Hepatocyte (in vitro differentiated cells): ENCODE data around the gene FLII. TPM values are rescaled to one million over a fixed set of nuclear protein-coding genes. Genes with fewer than 3 reads are reported as not detected.

ENCODE experiments used
- DNase-seq: peaks from one replicate; pipeline ENCODE4 v3.0.0-alpha.2; 2016; ENCODE audit warnings: low spot score
- H2AFZ ChIP-seq: fragments of 200-600 bp; sonication (generic); 2 replicates; pipeline ENCODE4 v1.6.0; 2016; ENCODE audit warnings: antibody characterized with exemption, mild to moderate bottlenecking
- H3K27ac ChIP-seq: fragments of 200-600 bp; sonication (generic); 2 replicates; pipeline ENCODE4 v1.5.1; 2016; ENCODE audit warnings: mild to moderate bottlenecking
- H3K27me3 ChIP-seq: fragments of 200-600 bp; sonication (generic); 2 replicates; pipeline ENCODE4 v1.6.1; 2016
- H3K36me3 ChIP-seq: fragments of 200-600 bp; sonication (generic); replicated peaks from 2 replicates; pipeline ENCODE4 v1.5.1; 2016; ENCODE audit warnings: low read depth; ENCODE audit not compliant: insufficient read depth
- H3K4me1 ChIP-seq: fragments of 200-600 bp; sonication (generic); 2 replicates; pipeline ENCODE4 v1.5.1; 2016; ENCODE audit warnings: mild to moderate bottlenecking, moderate library complexity; ENCODE audit not compliant: insufficient read depth
- H3K4me2 ChIP-seq: fragments of 200-600 bp; sonication (generic); 2 replicates; pipeline ENCODE4 v1.6.0; 2016
- H3K4me3 ChIP-seq: fragments of 200-600 bp; sonication (generic); 2 replicates; pipeline ENCODE4 v1.5.1; 2016; ENCODE audit warnings: mild to moderate bottlenecking
- H3K79me2 ChIP-seq: fragments of 200-600 bp; sonication (generic); 2 replicates; pipeline ENCODE4 v1.6.0; 2017; ENCODE audit warnings: mild to moderate bottlenecking
- H3K9me2 ChIP-seq: fragments of 200-600 bp; sonication (generic); replicated peaks from 2 replicates; pipeline ENCODE4 v1.6.0; 2017; ENCODE audit warnings: mild to moderate bottlenecking; ENCODE audit not compliant: insufficient read depth
- H3K9me3 ChIP-seq: fragments of 200-600 bp; sonication (generic); 2 replicates; pipeline ENCODE4 v1.5.1; 2016; ENCODE audit warnings: low read depth, mild to moderate bottlenecking
- H4K20me1 ChIP-seq: fragments of 200-600 bp; sonication (generic); 2 replicates; pipeline ENCODE4 v1.6.0; 2016; ENCODE audit warnings: mild to moderate bottlenecking; ENCODE audit not compliant: insufficient read depth, poor library complexity, severe bottlenecking
- CTCF ChIP-seq: fragments of 200-600 bp; sonication (generic); IDR thresholded peaks from 2 replicates; pipeline ENCODE4 v1.5.1; 2016; ENCODE audit warnings: antibody characterized with exemption, mild to moderate bottlenecking; ENCODE audit not compliant: poor library complexity
- EZH2 ChIP-seq: fragments of 200-600 bp; sonication (generic); IDR thresholded peaks from 2 replicates; pipeline ENCODE4 v1.6.1; 2016; ENCODE audit warnings: antibody characterized with exemption, mild to moderate bottlenecking, borderline replicate concordance
- EZH2phosphoT487 ChIP-seq: fragments of 200-600 bp; sonication (generic); IDR thresholded peaks from one replicate; pipeline ENCODE4 v1.6.1; 2018; ENCODE audit warnings: antibody characterized with exemption, mild to moderate bottlenecking, low read depth, moderate library complexity; ENCODE audit not compliant: unreplicated experiment, severe bottlenecking
- WGBS: methylation state at CpG from one replicate; pipeline ENCODE4 v1.1.6; 2016; ENCODE audit warnings: low lambda C conversion rate; ENCODE audit errors: missing lambda C conversion rate; 5-methylcytosine and 5-hydroxymethylcytosine counted together
- polyA plus RNA-seq: library from polyadenylated mRNA; unstranded; fragments of >200 nt; fragmentation: Nextera tagmentation; extraction: Ambion mirVana; gene quantifications from 2 replicates; pipeline ENCODE4 v1.2.1, GENCODE V29; 2016
- total RNA-seq: library from RNA; depleted of rRNA; stranded (reverse); fragments of >200 nt; gene quantifications from 2 replicates; pipeline ENCODE4 v1.2.3, GENCODE V29; 2014

Gene FLII
- total and polyA plus RNA-seq, 2 experiments from 2014 or later = 142 to 188 TPM

GRCh38 chr17:18291718-18292540 lies 33.4 kb upstream of the FLII start:
- Histone ChIP-seq H3K9me2 (no peaks in the 10 kb centered on the region), H3K27me3 (no peaks in the 10 kb centered on the region), H3K9me3 (no peaks in the 10 kb centered on the region), H3K79me2 (no peaks in the 10 kb centered on the region), H3K4me2 (no peak overlapping the region), H3K27ac (no peak overlapping the region), H3K4me1 (no peaks in the 10 kb centered on the region), H3K36me3 (no peaks in the 10 kb centered on the region), H4K20me1 (no peaks in the 10 kb centered on the region), H3K4me3 (no peak overlapping the region), H2AFZ (no peak overlapping the region)
- no peak for DNase-seq
- TF ChIP-seq EZH2 (no peak), EZH2phosphoT487 (no peak), CTCF (no peak)
- 86% methylated on average over 15 of the region's 15 CpGs for WGBS

DNA sequence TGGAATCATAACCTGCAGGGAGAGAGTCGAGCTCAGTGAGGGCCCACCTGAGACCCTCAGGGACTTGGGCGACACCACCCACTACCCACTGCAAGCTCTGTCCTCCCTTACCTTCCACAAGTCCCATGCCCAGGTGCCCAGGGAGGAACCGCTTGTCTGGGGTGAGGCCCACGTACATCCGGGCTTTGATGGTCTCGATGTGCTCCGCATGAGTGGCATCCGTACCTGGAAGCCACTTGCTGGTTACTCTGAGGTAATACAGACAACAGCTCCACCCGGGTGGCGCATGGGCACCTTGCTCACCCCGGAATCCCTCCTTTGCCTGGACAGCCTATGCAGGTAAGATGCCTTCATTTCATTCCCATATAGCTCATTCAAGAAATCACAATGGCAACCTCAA lies 26.8 kb upstream of the FLII start:
- Histone ChIP-seq H3K36me3 (no peaks in the 10 kb centered on the region), H3K9me2 (no peaks in the 10 kb centered on the region), H3K4me2 (no peak overlapping the region), H4K20me1 (no peaks in the 10 kb centered on the region), H3K9me3 (no peaks in the 10 kb centered on the region), H3K79me2 (no peaks in the 10 kb centered on the region), H3K4me1 (no peaks in the 10 kb centered on the region), H3K4me3 (no peak overlapping the region), H3K27me3 (no peaks in the 10 kb centered on the region), H3K27ac (no peak overlapping the region), H2AFZ (no peak overlapping the region)
- 98% methylated on average over 11 of the region's 11 CpGs for WGBS
- no peak for DNase-seq
- TF ChIP-seq EZH2phosphoT487 = no peak
- no peak for TF ChIP-seq EZH2
- TF ChIP-seq CTCF = no peak

GRCh38 chr17:18281788-18282187 lies 23.2 kb upstream of the FLII start:
- DNase-seq = no peak
- TF ChIP-seq EZH2phosphoT487 (no peak), EZH2 (no peak), CTCF (no peak)
- Histone ChIP-seq H3K4me1 (no peaks in the 10 kb centered on the region), H3K9me2 (no peaks in the 10 kb centered on the region), H4K20me1 (no peaks in the 10 kb centered on the region), H3K9me3 (no peaks in the 10 kb centered on the region), H3K27ac (no peak overlapping the region), H3K79me2 (no peaks in the 10 kb centered on the region), H2AFZ (no peak overlapping the region), H3K4me3 (no peak overlapping the region), H3K27me3 (no peaks in the 10 kb centered on the region), H3K36me3 (no peaks in the 10 kb centered on the region), H3K4me2 (no peak overlapping the region)
- 96% methylated on average over 6 of the region's 6 CpGs for WGBS
